GM18519 (cell line): ENCODE measurements around the gene CMTM1.
"Not testable (repeated sequence)": the region's sequence is repeated elsewhere in the genome, so short reads cannot be mapped to it uniquely, and the experiment has no call there.

Experiments used
- ATAC-seq: cut with Tn5 transposase; IDR thresholded peaks from one replicate; pipeline ENCODE4 v1.9.1; 2021; ENCODE audit warnings: mild to moderate bottlenecking, moderate library complexity; ENCODE audit not compliant: unreplicated experiment, low FRiP score

The CMTM1 gene

GRCh38 chr16:66561381-66562080 lies 4.7 kb upstream of the CMTM1 start:
- no peak for ATAC-seq

DNA sequence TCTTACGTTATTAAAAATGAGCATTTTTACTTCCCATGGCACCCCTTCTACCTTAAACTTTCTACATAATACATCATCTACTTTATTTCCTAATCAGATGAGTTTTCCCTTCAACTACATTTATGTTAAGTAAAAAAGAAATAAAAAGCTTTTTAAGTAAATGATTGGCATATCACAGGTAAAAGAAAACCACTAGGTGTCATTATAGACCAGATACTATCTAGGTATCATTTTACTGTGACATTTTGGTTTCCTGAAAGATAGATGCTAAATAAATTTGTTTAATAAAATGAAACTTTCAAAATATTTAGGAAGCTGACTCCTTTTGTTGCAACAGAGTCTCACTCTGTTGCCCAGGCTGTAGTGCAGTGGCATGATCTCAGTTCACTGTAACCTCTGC lies 3.8 kb upstream of the CMTM1 start:
- no peak for ATAC-seq

DNA sequence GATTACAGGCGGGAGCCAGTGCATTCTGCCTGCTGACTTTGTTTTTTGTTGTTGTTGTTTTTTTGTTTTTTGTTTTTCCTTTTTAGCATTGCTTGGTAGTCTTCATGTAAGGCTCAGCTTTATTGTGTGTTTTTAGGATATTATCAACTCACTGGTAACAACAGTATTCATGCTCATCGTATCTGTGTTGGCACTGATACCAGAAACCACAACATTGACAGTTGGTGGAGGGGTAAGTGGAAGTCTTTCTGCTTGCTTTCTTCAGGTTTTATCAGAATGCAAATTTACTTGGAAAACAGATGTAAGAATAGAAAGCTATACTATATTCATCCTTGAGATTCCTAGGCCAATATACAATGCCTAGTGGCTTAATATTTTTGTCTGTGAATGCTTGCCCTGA lies 3.3 kb upstream of the CMTM1 start:
- ATAC-seq = no peak

DNA sequence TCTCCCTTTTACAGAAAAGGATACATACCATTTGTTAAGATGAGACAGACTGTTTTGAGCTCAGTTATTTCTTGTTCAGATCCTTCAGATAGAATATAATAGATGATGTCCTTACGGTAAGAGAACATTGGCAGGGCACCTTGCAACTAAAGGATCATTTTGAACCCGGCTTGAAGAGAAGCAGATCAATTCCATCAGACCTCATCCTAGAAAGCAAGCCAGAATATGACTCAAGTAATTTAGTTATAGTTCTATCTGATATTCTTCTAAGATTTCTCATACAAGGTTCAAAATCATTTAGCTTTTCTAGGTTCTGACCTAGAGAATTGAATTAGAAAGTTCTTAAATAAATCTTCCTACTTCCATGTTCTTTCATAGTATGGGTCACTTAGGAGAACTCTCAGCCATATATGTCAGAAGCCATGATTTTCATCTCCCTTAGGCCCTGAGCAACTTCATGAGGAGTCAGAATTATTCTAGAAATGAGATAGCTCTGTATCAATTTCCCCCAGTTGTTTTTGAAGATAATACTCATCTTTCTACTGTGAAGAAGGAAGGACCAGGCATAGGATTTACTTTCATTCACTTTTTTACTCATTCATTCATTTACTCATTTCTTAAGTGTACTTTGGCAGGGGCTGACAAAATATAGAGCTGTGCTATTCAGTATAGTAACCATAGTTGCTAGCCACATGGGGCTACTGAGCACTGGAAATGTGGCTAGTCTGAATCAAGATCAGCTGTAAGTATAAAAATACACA lies 2.5 kb upstream of the CMTM1 start:
- ATAC-seq = no peak

DNA sequence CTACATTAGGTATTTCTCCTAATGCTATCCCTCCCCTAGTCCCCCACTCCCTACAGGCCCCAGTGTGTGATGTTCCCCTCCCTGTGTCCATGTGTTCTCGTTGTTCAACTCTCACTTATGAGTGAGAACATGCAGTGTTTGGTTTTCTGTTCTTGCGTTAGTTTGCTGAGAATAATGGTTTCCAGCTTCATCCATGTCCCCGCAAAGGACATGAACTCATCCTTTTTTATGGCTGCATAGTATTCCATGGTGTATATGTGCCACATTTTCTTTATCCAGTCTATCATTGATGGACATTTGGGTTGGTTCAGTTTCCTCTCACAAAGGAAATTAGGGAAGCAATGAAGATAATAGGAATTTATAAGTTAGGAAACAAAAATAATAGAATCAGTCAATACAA lies 1.0 kb downstream of the CMTM1 start:
- not testable (repeated sequence) for ATAC-seq

DNA sequence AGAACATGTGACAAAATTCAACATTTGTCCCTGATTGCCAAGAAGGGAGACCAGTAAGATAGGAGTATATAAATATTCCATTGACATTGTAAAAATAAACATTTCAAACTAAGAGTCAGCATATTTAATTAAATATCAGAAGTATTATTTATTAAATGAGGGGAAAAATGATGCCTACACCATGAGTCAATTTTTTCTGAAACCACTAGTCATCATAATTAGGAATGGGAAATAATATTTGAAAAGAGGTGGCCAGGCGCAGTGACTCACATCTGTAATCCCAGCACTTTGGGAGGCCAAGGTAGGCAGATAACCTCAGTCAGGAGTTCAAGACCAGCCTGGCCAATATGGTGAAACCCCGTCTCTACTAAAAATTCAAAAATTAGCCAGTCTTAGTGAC lies 2.1 kb downstream of the CMTM1 start:
- ATAC-seq = no peak

DNA sequence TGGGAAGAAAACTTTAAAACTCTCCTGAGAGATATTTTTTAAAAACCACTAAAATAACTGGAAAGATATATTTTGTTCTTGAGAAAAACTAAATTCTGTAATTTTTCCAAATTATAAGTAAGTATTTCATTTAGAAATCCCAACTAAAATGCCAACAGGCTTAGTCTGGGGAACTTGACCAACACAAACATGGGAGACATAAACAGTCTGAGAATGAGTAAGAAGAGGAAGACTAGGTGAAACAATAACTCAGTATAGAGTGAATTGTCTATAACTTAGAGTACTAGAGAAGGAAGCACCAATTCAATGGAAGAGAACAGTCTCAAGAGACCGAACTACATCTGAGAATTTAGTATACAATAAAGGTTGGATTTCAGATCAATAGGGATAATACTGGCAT lies 2.9 kb downstream of the CMTM1 start:
- ATAC-seq = no peak

DNA sequence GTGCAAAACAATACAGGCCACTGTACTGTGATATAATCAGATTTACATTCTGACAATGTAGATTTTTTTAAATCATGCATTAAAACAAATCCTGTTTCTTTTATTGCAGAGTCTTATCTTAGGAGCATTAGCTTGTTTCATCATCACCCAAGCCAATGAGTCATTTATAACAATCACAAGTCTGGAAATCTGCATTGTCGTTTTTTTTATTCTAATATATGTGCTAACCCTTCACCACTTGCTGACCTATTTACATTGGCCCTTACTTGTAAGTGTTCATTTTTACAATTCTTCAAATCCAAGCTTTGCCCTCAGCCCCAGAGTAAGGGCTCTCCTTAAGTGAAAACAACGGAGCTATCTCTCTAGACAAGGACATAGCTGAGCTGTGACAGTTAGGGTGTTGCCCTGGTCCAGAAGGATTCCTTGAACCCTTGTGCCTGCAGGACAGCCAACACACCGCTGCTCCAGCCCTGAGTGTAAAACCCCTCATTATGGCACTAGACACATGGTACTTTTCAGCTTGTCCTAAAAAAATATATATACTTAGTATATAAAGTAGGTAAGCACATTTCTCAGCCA lies 3.7 kb downstream of the CMTM1 start:
- no peak for ATAC-seq

- no peak for ATAC-seq
These were observed 6.1 kb downstream of the CMTM1 start for GRCh38 chr16:66572356-66572755.

DNA sequence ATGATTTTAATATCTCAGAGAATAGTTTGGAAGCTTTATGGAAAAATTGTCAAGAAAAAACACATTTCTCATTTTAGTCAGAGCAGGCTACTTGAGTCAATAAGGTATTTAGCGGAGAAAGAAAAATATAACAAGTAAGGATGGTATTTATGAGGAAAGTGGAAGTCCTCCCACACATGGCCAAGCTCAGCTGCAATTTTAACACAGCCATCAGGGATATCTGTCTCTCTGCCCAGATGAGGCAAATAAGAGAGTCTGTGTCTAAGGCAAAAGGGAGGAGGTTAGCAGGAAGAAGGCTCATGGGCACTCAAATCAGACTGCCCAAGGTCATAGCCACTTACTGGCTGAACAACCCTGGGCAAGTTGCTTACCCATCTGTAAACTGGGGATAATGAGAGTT lies 7.8 kb downstream of the CMTM1 start:
- ATAC-seq = no peak

DNA sequence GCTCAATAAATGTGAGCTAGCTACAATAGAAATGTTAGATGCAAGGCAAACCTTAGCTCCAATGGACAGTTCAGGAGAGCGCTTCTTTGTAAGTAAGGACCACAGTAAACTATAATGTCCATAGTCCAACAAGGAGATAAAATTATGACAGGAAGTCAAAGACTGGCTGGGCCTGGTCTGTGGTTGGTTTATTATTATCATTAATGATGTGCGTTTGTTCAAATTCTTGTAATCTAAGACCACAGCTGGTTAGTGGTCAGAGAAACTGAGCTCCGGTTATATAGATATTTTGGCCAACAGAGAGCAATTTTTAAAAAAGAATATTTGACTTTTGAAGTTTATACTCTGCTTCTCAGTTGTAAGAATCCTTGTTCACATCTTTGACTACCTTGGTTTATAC lies 8.3 kb downstream of the CMTM1 start:
- no peak for ATAC-seq

- ATAC-seq = no peak
These were observed 8.8 kb downstream of the CMTM1 start for GRCh38 chr16:66575060-66575459.

DNA sequence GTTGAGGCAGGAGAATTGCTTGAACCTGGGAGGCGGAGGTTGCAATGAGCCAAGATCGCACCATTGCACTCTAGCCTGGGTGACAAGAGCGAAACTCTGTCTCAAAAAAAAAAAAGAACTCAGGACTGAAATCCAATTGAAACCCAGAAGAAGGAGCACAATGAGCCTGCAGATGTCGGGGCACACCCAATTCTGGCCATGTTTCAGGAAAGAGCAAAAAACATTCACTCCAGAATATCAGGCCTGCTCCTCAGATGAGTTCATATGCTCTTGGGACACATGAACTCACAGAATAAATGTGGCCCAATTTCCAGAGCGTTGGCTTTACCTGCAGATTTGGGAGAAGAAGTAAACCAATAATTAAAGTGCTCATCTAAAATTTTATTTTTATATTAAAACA lies 10.1 kb downstream of the CMTM1 start:
- ATAC-seq = no peak

DNA sequence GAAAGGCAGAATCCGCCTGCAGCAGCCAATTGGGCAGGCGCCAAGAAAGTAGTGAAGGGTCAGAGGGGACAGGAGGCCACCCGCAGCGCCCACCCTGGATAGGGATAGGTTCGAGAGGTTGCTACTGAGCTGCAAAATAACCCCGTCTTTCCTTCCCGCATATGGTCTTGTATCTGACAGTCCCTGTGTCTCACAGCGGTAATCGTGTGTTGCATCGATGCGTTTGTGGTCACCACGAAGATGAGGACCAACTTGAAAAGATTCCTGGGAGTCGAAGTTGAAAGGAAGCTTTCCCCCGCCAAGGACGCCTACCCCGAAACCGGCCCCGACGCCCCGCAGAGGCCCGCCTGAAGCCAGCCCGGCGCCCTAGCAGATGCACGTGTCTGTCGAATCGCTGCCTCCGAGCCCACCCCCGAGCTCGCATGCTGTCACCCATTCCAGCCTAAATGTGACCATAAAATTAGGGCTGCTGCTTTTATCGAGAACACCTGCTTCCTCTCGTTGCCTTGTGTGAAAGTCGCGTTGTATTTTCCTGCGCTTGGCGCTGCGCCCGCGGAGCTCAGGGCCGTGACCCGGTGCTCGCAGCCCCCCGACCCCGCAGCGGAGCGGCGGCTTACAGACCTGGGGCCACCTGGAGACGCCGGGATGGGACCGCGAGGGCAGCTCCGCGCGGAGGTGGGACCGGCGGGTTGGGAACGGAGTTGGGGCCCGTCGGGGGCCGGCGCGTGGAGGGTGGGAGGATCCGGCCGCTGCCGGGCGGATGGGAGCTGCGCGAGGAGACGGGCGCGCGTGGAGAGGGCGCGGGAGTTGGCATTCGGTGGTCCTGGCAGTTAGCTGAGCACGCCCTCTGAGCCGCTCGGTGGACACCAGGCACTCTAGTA lies 12.7 kb downstream of the CMTM1 start, which contains the start of gene CMTM2:
Gene CMTM2 (plus strand): TSS at position 813 of the 881 bp plus-strand sequence. CDS start 145 bp downstream, outside the sequence.
- no peak for ATAC-seq

GRCh38 chr16:66580605-66581209 lies 14.5 kb downstream of the CMTM1 start:
- no peak for ATAC-seq

GRCh38 chr16:66581246-66581952 lies 15.2 kb downstream of the CMTM1 start:
- no peak for ATAC-seq

DNA sequence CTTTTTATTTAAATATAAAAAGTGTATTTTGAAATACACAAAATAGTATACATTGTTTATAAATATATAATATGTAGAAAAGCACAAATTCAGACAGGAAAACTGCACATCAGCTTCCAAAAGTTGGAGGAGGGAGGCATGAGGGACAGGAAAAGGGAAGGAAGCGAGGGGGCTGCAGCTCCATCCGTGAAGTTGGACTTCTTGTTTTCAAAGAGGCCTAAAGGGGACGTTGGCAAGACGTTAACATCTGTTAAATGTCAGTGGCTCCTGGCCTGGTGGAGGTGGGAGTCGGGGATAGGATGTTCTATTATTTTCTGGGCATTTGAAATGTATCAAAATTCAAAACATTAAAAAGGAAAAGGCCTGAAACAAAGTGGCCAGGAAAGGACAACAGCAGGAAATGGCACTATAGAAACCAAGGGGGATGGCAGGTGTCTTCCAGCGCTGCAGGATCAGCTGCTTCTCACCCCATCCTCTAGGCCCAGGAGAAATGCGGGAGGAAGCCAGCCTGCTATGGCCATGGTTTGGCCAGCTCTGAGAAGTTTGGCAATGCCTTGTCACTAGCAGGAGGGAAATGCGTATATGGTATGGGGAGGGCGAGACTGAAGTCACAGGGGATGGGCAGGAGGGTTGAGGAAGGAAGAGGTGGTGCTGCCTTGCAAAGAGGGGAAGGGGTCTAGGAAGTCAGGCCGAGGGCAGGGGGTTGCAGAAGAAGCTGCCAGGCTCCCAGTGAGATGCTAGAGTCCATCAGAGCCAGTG lies 19.4 kb downstream of the CMTM1 start:
- ATAC-seq = no peak

- no peak for ATAC-seq
These were observed 21.8 kb downstream of the CMTM1 start for GRCh38 chr16:66587881-66588600.
